DOHH2 (cell line): ENCODE measurements around the gene ASPDH.

Experiments used
- H3F3A ChIP-seq: fragments of 200-600 bp; sonication (generic), shearing (Covaris generic); 2 replicates; pipeline ENCODE4 v1.6.0; 2016; ENCODE audit warnings: antibody characterized with exemption, mild to moderate bottlenecking; ENCODE audit not compliant: control insufficient read depth, insufficient read depth
- H3K27ac ChIP-seq: fragments of 200-600 bp; sonication (generic); 2 replicates; pipeline ENCODE4 v1.5.1; 2014; ENCODE audit warnings: low read depth, mild to moderate bottlenecking, low read length, moderate library complexity
- H3K27me3 ChIP-seq: fragments of 200-600 bp; sonication (generic); 2 replicates; pipeline ENCODE4 v1.6.1; 2014; ENCODE audit warnings: mild to moderate bottlenecking, low read length, mixed read lengths; ENCODE audit not compliant: control insufficient read depth
- H3K36me3 ChIP-seq: fragments of 200-600 bp; sonication (generic); 2 replicates; pipeline ENCODE4 v1.6.1; 2014; ENCODE audit warnings: mild to moderate bottlenecking, low read length, moderate library complexity, mixed read lengths; ENCODE audit not compliant: control insufficient read depth
- H3K4me1 ChIP-seq: fragments of 200-600 bp; sonication (generic); 2 replicates; pipeline ENCODE4 v1.6.1; 2014; ENCODE audit warnings: mild to moderate bottlenecking, low read length, mixed read lengths; ENCODE audit not compliant: control insufficient read depth
- H3K4me2 ChIP-seq: fragments of 200-600 bp; sonication (generic); 2 replicates; pipeline ENCODE4 v1.6.0; 2014; ENCODE audit warnings: mild to moderate bottlenecking, low read length, moderate library complexity
- H3K4me3 ChIP-seq: fragments of 200-600 bp; sonication (generic); 2 replicates; pipeline ENCODE4 v1.5.1; 2014; ENCODE audit warnings: mild to moderate bottlenecking, low read length, mixed read lengths
- H3K79me2 ChIP-seq: fragments of 200-600 bp; sonication (generic); 2 replicates; pipeline ENCODE4 v1.6.1; 2014; ENCODE audit warnings: mild to moderate bottlenecking, low read length, mixed read lengths; ENCODE audit not compliant: control insufficient read depth
- H3K9me2 ChIP-seq: fragments of 200-600 bp; sonication (generic); replicated peaks from 2 replicates; pipeline ENCODE4 v1.6.1; 2014; ENCODE audit warnings: mild to moderate bottlenecking, low read length, mixed read lengths; ENCODE audit not compliant: control insufficient read depth
- H3K9me3 ChIP-seq: fragments of 200-600 bp; sonication (generic); 2 replicates; pipeline ENCODE4 v1.6.1; 2014; ENCODE audit warnings: antibody characterized with exemption, low read length, mixed read lengths; ENCODE audit not compliant: control insufficient read depth, insufficient read depth
- H4K20me1 ChIP-seq: fragments of 200-600 bp; sonication (generic); 2 replicates; pipeline ENCODE4 v1.6.0; 2014; ENCODE audit warnings: low read depth, mild to moderate bottlenecking, antibody characterized with exemption, low read length, moderate library complexity; ENCODE audit not compliant: control insufficient read depth, insufficient read depth
- EZH2phosphoT487 ChIP-seq: fragments of 200-600 bp; sonication (generic); IDR thresholded peaks from 2 replicates; pipeline ENCODE4 v1.6.1; 2017; ENCODE audit warnings: borderline replicate concordance, mild to moderate bottlenecking, antibody characterized with exemption, low read length, moderate library complexity, mixed read lengths
- TF ChIP-seq, protein P1 (sequence below): fragments of 200-600 bp; sonication (generic); IDR thresholded peaks from one replicate; pipeline ENCODE4 v1.5.1; 2014; ENCODE audit warnings: antibody characterized with exemption, mild to moderate bottlenecking, low read depth, low read length; ENCODE audit not compliant: poor library complexity, severe bottlenecking

ASPDH gene

DNA sequence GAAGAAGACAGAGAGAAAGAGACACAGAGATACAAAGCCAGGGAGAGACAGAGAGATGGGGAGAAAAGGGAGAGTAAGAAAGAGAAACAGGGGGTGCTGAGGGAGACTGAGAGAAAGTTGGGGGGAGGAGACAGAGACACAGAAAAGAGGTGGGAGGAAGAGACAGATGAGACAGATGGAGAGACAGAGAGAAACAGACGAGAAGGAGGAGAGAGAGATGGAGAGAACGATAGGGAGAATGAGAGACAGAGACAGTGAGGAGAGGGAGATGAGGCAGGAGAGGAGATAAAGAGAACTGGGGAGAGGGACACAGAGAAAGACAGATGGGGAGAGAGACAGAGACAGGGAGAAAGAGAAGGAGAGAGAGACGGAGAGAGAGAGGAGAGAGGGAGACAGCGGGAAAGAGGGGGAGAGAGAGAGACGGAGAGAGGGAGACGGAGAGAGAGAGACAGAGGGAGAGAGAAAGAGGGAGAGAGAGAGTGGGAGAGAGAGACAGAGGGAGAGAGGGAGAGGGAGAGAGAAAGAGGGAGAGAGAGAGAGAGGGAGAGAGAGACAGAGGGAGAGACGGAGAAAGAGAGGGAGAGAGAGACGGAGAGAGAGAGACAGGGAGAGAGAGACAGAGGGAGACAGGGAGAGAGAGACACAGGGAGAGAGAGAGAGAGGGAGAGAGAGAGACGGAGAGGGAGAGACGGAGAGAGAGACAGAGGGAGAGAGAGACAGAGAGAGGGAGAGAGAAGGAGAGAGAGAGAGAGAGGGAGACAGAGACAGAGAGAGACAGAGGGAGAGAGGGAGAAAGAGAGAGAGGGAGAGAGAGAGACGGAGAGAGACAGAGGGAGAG lies 15.3 kb downstream of the ASPDH start:
- H3K4me3 ChIP-seq = no peak overlapping the region
- H3K79me2 ChIP-seq = no peaks in the 10 kb centered on the region
- no peaks in the 10 kb centered on the region for H3K9me2 ChIP-seq
- no peaks in the 10 kb centered on the region for H3K27me3 ChIP-seq
- H3K36me3 ChIP-seq = no peaks in the 10 kb centered on the region
- H3F3A ChIP-seq = no peaks in the 10 kb centered on the region
- no peak overlapping the region for H3K4me2 ChIP-seq
- TF ChIP-seq, protein P1, sequence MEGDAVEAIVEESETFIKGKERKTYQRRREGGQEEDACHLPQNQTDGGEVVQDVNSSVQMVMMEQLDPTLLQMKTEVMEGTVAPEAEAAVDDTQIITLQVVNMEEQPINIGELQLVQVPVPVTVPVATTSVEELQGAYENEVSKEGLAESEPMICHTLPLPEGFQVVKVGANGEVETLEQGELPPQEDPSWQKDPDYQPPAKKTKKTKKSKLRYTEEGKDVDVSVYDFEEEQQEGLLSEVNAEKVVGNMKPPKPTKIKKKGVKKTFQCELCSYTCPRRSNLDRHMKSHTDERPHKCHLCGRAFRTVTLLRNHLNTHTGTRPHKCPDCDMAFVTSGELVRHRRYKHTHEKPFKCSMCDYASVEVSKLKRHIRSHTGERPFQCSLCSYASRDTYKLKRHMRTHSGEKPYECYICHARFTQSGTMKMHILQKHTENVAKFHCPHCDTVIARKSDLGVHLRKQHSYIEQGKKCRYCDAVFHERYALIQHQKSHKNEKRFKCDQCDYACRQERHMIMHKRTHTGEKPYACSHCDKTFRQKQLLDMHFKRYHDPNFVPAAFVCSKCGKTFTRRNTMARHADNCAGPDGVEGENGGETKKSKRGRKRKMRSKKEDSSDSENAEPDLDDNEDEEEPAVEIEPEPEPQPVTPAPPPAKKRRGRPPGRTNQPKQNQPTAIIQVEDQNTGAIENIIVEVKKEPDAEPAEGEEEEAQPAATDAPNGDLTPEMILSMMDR = no peak
- TF ChIP-seq EZH2phosphoT487 = no peak
- no peak overlapping the region for H3K27ac ChIP-seq
- no peaks in the 10 kb centered on the region for H3K9me3 ChIP-seq
- H3K4me1 ChIP-seq = peaks cover 4% of the 10 kb centered on the region; the same call in 1 of the 2 replicates
- no peaks in the 10 kb centered on the region for H4K20me1 ChIP-seq

DNA sequence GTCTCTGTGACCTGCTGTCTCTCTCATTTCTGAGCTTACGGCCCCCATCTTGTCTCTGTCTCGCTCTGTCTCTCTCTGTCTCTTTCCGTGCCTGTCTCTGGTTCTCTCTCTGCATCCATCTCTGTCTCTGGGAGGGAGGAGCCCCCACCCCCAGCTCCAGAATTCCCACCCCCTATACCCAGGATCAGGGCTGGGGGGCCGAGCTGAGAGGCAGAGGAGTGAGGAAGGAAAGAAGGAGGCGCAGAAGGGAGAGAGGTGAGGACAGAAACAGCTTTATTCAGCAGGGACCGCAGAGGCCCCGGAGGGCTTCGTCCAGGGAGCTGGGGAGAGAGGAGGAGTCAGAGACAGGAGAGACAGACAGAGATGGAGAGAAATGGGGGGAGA lies 16.7 kb downstream of the ASPDH start:
- TF ChIP-seq, protein P1 = no peak
- no peak for TF ChIP-seq EZH2phosphoT487
- no peak overlapping the region for H3K4me2 ChIP-seq
- H3K36me3 ChIP-seq = no peaks in the 10 kb centered on the region
- H3K4me1 ChIP-seq = peaks cover 12% of the 10 kb centered on the region
- H3K4me3 ChIP-seq = no peak overlapping the region
- H3K9me3 ChIP-seq = no peaks in the 10 kb centered on the region
- H3K27me3 ChIP-seq = no peaks in the 10 kb centered on the region
- H3K9me2 ChIP-seq = no peaks in the 10 kb centered on the region
- no peaks in the 10 kb centered on the region for H3K79me2 ChIP-seq
- no peaks in the 10 kb centered on the region for H4K20me1 ChIP-seq
- H3K27ac ChIP-seq = no peak overlapping the region
- no peaks in the 10 kb centered on the region; the same call in 1 of the 2 replicates for H3F3A ChIP-seq

DNA sequence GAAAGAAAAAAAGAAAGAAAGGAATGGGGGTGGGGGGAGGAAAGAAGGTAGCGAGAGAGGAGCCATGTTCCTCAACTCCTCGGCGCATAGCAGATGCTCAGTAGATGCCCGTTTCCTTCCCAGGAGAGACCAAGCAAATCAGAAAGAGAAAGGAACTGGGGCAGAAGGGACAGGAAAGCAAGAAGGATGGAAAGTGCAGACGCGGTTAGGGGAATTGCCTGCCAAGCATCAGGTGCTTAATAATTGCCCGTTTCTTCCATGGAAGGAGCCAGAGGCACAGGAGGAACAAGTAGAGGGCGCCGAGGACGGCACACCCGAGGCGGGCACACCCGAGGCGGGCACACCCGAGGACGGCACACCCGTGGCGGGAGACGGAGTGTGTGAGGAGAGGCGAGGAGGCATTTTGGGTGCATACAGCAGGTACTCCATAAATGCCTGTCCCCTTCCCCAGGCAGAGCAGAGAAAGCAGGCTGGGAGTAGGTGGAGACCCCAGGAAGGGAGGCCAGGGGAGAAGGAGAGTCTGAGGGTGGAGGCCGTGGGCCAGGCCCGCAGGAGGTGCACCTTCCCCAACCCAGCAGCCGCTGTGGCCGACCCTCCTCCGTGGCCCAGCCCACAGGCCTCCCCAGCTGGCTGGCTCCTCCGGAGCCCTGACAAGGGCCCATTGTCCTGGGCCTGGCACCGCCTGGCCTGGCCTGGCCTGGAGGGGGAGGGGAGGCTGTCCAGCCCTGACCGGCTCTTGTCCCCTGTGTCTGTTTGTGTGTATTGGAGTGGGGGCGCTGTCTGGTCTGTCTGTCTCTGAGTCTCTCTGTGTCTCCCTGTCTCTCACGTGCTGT lies 17.3 kb downstream of the ASPDH start:
- Histone ChIP-seq H3K9me3 (no peaks in the 10 kb centered on the region), H3F3A (peaks cover 5% of the 10 kb centered on the region), H3K27me3 (no peaks in the 10 kb centered on the region), H3K9me2 (no peaks in the 10 kb centered on the region), H3K36me3 (no peaks in the 10 kb centered on the region), H3K79me2 (no peaks in the 10 kb centered on the region), H3K4me1 (peaks cover 16% of the 10 kb centered on the region), H4K20me1 (no peaks in the 10 kb centered on the region), H3K4me3 (no peak overlapping the region), H3K4me2 (no peak overlapping the region), H3K27ac (no peak overlapping the region)
- no peak for TF ChIP-seq EZH2phosphoT487
- TF ChIP-seq, protein P1 = no peak
